SK-N-SH (cell line): ENCODE measurements around the gene ALDH3B1. TPM values are rescaled to one million over a fixed set of nuclear protein-coding genes. Genes with fewer than 3 reads are reported as not detected.

ENCODE experiments used
- CTCF ChIA-PET: fragments of 300-600, 350-600 bp; formaldehyde crosslinking; extraction: SDS; loops from one replicate; lab custom pipeline; 2021; lab: Yijun Ruan, JAX
- POLR2A ChIA-PET: fragments of 350-600 bp; sonication (Branson Sonifier 250); formaldehyde crosslinking; extraction: SDS; loops from one replicate; lab custom pipeline; 2020; ENCODE audit warnings: antibody characterized with exemption, inconsistent platforms; lab: Yijun Ruan, JAX
- DNase-seq: peaks from one replicate; pipeline ENCODE4 v3.0.0; 2012
- H2AFZ ChIP-seq: fragments of 200-600 bp; sonication (generic); 2 replicates; pipeline ENCODE4 v1.8.1; 2016; ENCODE audit warnings: antibody characterized with exemption, mild to moderate bottlenecking, low read depth
- H3F3A ChIP-seq: fragments of 200-600 bp; sonication (generic); replicated peaks from 2 replicates; pipeline ENCODE3; 2016; ENCODE audit warnings: antibody characterized with exemption, mild to moderate bottlenecking; ENCODE audit not compliant: insufficient read depth
- H3K27ac ChIP-seq, 2 experiments: fragments of 200-500 bp in 1 of 2; fragments of 200-600 bp in 1 of 2; sonication (Bioruptor generic) in 1 of 2; sonication (generic), shearing (Covaris generic) in 1 of 2; 2 replicates each; pipeline versions ENCODE4 v1.5.1 to v1.6.1; 2014 to 2016; ENCODE audit warnings: low read depth in 2 of 2, inconsistent platforms in 1 of 2, low read length in 1 of 2, mild to moderate bottlenecking in 1 of 2, mixed read lengths in 1 of 2
- H3K27me3 ChIP-seq: fragments of 200-600 bp; sonication (generic), shearing (Covaris generic); 2 replicates; pipeline ENCODE4 v1.6.1; 2016; ENCODE audit warnings: mixed run types; ENCODE audit not compliant: insufficient read depth
- H3K36me3 ChIP-seq, 2 experiments: fragments of 200-500 bp in 1 of 2; fragments of 200-600 bp in 1 of 2; sonication (Bioruptor generic) in 1 of 2; sonication (generic) in 1 of 2; replicated peaks in 1 of 2; 2 replicates each; pipeline versions ENCODE3 to v1.5.1; 2014 to 2016; ENCODE audit warnings: low read length in 1 of 2, mild to moderate bottlenecking in 1 of 2; ENCODE audit not compliant: insufficient read depth in 2 of 2, control insufficient read depth in 1 of 2
- H3K4me1 ChIP-seq, 2 experiments: fragments of 200-500 bp in 1 of 2; fragments of 200-600 bp in 1 of 2; sonication (Bioruptor generic) in 1 of 2; sonication (generic), shearing (Covaris generic) in 1 of 2; 2 replicates each; pipeline versions ENCODE4 v1.5.1 to v1.6.1; 2014 to 2016; ENCODE audit warnings: low read depth in 1 of 2, low read length in 1 of 2, mixed run types in 1 of 2; ENCODE audit not compliant: insufficient read depth in 2 of 2, control insufficient read depth in 1 of 2
- H3K4me2 ChIP-seq: fragments of 200-600 bp; sonication (generic), shearing (Covaris generic); 2 replicates; pipeline ENCODE4 v1.6.1; 2017; ENCODE audit warnings: mixed run types
- H3K4me3 ChIP-seq, 2 experiments: fragments of 200-500 bp in 1 of 2; fragments of 200-600 bp in 1 of 2; sonication (Bioruptor generic) in 1 of 2; sonication (generic), shearing (Covaris generic) in 1 of 2; 2 replicates each; pipeline versions ENCODE4 v1.5.1 to v1.8.1; 2014 to 2016; ENCODE audit warnings: low read depth in 2 of 2, inconsistent platforms in 1 of 2, low read length in 1 of 2, mild to moderate bottlenecking in 1 of 2, mixed read lengths in 1 of 2, moderate library complexity in 1 of 2
- H3K79me2 ChIP-seq: fragments of 200-600 bp; sonication (generic); 2 replicates; pipeline ENCODE4 v1.8.1; 2017; ENCODE audit warnings: mild to moderate bottlenecking; ENCODE audit not compliant: insufficient read depth
- H3K9ac ChIP-seq: fragments of 200-600 bp; sonication (generic); 2 replicates; pipeline ENCODE4 v1.6.1; 2017; ENCODE audit warnings: mixed run types
- H3K9me2 ChIP-seq: fragments of 200-600 bp; sonication (generic); 2 replicates; pipeline ENCODE4 v1.6.1; 2017; ENCODE audit warnings: mixed run types
- H3K9me3 ChIP-seq: fragments of 200-600 bp; sonication (generic); 2 replicates; pipeline ENCODE4 v1.6.1; 2017; ENCODE audit warnings: mixed run types, mild to moderate bottlenecking, moderate library complexity
- H4K20me1 ChIP-seq: fragments of 200-600 bp; sonication (generic); 2 replicates; pipeline ENCODE4 v1.6.1; 2017; ENCODE audit warnings: mild to moderate bottlenecking, mixed run types; ENCODE audit not compliant: insufficient read depth
- CTCF ChIP-seq: fragments of 200-600 bp; sonication (generic); IDR thresholded peaks from 2 replicates; pipeline ENCODE4 v1.6.1; 2017; ENCODE audit warnings: antibody characterized with exemption, mild to moderate bottlenecking, moderate library complexity
- EP300 ChIP-seq, 2 experiments: IDR thresholded peaks; 2 replicates each; pipeline versions ENCODE4 v1.4.0 to v1.6.1; 2012; ENCODE audit warnings: borderline replicate concordance in 1 of 2, low read depth in 1 of 2, low read length in 1 of 2
- EZH2phosphoT487 ChIP-seq: fragments of 200-600 bp; sonication (generic); IDR thresholded peaks from 2 replicates; pipeline ENCODE4 v1.6.1; 2017; ENCODE audit warnings: low read depth, mixed run types, mild to moderate bottlenecking, antibody characterized with exemption, moderate library complexity, borderline replicate concordance
- GABPA ChIP-seq: IDR thresholded peaks from 2 replicates; pipeline ENCODE4 v1.4.0; 2012; ENCODE audit warnings: low read depth, mild to moderate bottlenecking
- GATA2 ChIP-seq: sonication (generic); formaldehyde crosslinking; IDR thresholded peaks from 2 replicates; pipeline ENCODE4 v1.5.0; 2020; ENCODE audit warnings: mild to moderate bottlenecking, missing genetic modification reagents
- IRF3 ChIP-seq: fragments of 150-350 bp; IDR thresholded peaks from 2 replicates; pipeline ENCODE4 v1.6.1; 2016; ENCODE audit warnings: mild to moderate bottlenecking, low read depth, low read length
- MEF2A ChIP-seq: IDR thresholded peaks from 2 replicates; pipeline ENCODE4 v1.4.0; 2012; ENCODE audit warnings: low read depth, borderline replicate concordance
- MXI1 ChIP-seq: IDR thresholded peaks from 2 replicates; pipeline ENCODE4 v1.6.1; 2012; ENCODE audit warnings: mild to moderate bottlenecking, low read depth, low read length, improper control_type of control experiment
- NRF1 ChIP-seq: IDR thresholded peaks from 2 replicates; pipeline ENCODE4 v1.6.1; 2012; ENCODE audit warnings: low read depth, mild to moderate bottlenecking, low read length
- PBX3 ChIP-seq: IDR thresholded peaks from 2 replicates; pipeline ENCODE4; 2012
- REST ChIP-seq: IDR thresholded peaks from 2 replicates; pipeline ENCODE4 v1.6.1; 2012; ENCODE audit warnings: mild to moderate bottlenecking, low read depth, low read length, moderate library complexity
- RFX5 ChIP-seq: IDR thresholded peaks from 2 replicates; pipeline ENCODE4 v1.6.1; 2012; ENCODE audit warnings: mild to moderate bottlenecking, improper control_type of control experiment, low read length
- SIN3A ChIP-seq: IDR thresholded peaks from 2 replicates; pipeline ENCODE4 v1.6.1; 2012; ENCODE audit warnings: low read depth, mild to moderate bottlenecking, low read length, moderate library complexity, borderline replicate concordance
- TAF1 ChIP-seq: IDR thresholded peaks from 2 replicates; pipeline ENCODE4 v1.6.1; 2012; ENCODE audit warnings: low read depth, mild to moderate bottlenecking, low read length, moderate library complexity, borderline replicate concordance
- TCF12 ChIP-seq: IDR thresholded peaks from 2 replicates; pipeline ENCODE4 v1.4.0; 2012
- TEAD4 ChIP-seq: IDR thresholded peaks from 2 replicates; pipeline ENCODE4 v1.4.0; 2012; ENCODE audit warnings: mild to moderate bottlenecking, borderline replicate concordance; ENCODE audit not compliant: insufficient read depth
- YY1 ChIP-seq: IDR thresholded peaks from 2 replicates; pipeline ENCODE4 v1.4.0; 2012; ENCODE audit warnings: low read depth, mild to moderate bottlenecking
- WGBS: methylation state at CpG from one replicate; pipeline ENCODE4 v1.1.6; 2017; ENCODE audit warnings: low lambda C conversion rate; 5-methylcytosine and 5-hydroxymethylcytosine counted together
- polyA plus RNA-seq, 3 experiments: library from polyadenylated mRNA; depleted of rRNA; stranded (reverse); fragments of >200 nt; gene quantifications; 2 replicates each; pipeline ENCODE4 v1.2.3, GENCODE V29; 2012

The ALDH3B1 gene
- polyA plus RNA-seq, 1 of the 3 experiments (the other 2 are of a cell fraction) = 14.9 TPM

GRCh38 chr11:68012044-68012842 lies 2.1 kb downstream of the ALDH3B1 start:
- Histone ChIP-seq H3K4me2 (peak overlapping the region; percentile 22; the same call in 1 of the 2 replicates), H3K27ac (peak overlapping the region; percentile 79 to 96), H3K9ac (peak overlapping the region; percentile 61), H3F3A (peaks cover 18% of the 10 kb centered on the region), H3K4me1 (peaks cover 38 to 44% of the 10 kb centered on the region in 2 experiments; a peak in 3 of 4 replicates), H3K79me2 (peaks cover 18% of the 10 kb centered on the region), H4K20me1 (no peaks in the 10 kb centered on the region), H3K4me3 (no peak overlapping the region), H3K27me3 (no peaks in the 10 kb centered on the region), H3K36me3 (no peaks in the 10 kb centered on the region), H3K9me3 (no peaks in the 10 kb centered on the region), H3K9me2 (no peaks in the 10 kb centered on the region), H2AFZ (no peak overlapping the region)
- DNase-seq = no peak
- TF ChIP-seq IRF3 = no peak
- TF ChIP-seq SIN3A = no peak
- no peak for TF ChIP-seq GABPA
- TF ChIP-seq CTCF = no peak
- TF ChIP-seq EZH2phosphoT487 = no peak
- TF ChIP-seq MXI1 = no peak
- no peak for TF ChIP-seq NRF1
- TF ChIP-seq RFX5 = no peak
- no peak for TF ChIP-seq YY1
- TF ChIP-seq GATA2 (CRISPR knock-in tag) = no peak
- TF ChIP-seq MEF2A = no peak
- ChIA-PET POLR2A (no interaction called here), CTCF (interaction anchor here (1.4 to 1.6 kb wide), 2 partner anchors 18 to 193 kb away, joined by 4 to 5 read pairs; no protein-coding TSS in a partner anchor)
- WGBS = 67% methylated on average over 6 of the region's 17 CpGs

- ChIA-PET CTCF (interaction anchor here (1.4 kb wide), 2 partner anchors 19 to 197 kb away, joined by 3 to 4 read pairs; no protein-coding TSS in a partner anchor), POLR2A (no interaction called here)
- Histone ChIP-seq H3K4me1 (peaks cover 39 to 44% of the 10 kb centered on the region in 2 experiments; a peak in 3 of 4 replicates), H3K9me3 (no peaks in the 10 kb centered on the region), H3F3A (peaks cover 18% of the 10 kb centered on the region), H3K4me3 (no peak overlapping the region), H3K79me2 (peaks cover 18% of the 10 kb centered on the region), H2AFZ (no peak overlapping the region), H3K27me3 (no peaks in the 10 kb centered on the region), H3K27ac (peak overlapping the region; percentile 80 to 96), H3K36me3 (no peaks in the 10 kb centered on the region), H3K9me2 (no peaks in the 10 kb centered on the region), H3K9ac (peak overlapping the region; percentile 76), H3K4me2 (peak overlapping the region; percentile 64), H4K20me1 (no peaks in the 10 kb centered on the region)
- WGBS = 34% methylated on average over 11 of the region's 16 CpGs
- DNase-seq = no peak
- peak; percentile 98 for TF ChIP-seq TEAD4
- peak; percentile 42; the same call in 1 of the 2 replicates for TF ChIP-seq PBX3
- TF ChIP-seq TCF12 = peak; percentile 74
- TF ChIP-seq REST = peak; percentile 26; the same call in 1 of the 2 replicates
- peak in 1 of 2 experiments; percentile 76; a peak in 1 of 4 replicates for TF ChIP-seq EP300 (IDR thresholded peaks at IDR 0.05; ENCODE audit: borderline replicate concordance in 1 of 2, low read depth in 1 of 2, low read length in 1 of 2)
- TF ChIP-seq TAF1 = peak; percentile 48; the same call in 1 of the 2 replicates
Measured at GRCh38 chr11:68012843-68013610, 2.9 kb downstream of the ALDH3B1 start.
